HG03139 (cell line): Measurements from ENCODE around the gene AATF.
A peak's percentile ranks its signal among the peaks of the same experiment; 100 is the strongest.

Source experiments
- ATAC-seq: cut with Tn5 transposase; IDR thresholded peaks from one replicate; pipeline ENCODE4 v1.9.1; 2021; ENCODE audit not compliant: unreplicated experiment

Gene AATF, protein sequence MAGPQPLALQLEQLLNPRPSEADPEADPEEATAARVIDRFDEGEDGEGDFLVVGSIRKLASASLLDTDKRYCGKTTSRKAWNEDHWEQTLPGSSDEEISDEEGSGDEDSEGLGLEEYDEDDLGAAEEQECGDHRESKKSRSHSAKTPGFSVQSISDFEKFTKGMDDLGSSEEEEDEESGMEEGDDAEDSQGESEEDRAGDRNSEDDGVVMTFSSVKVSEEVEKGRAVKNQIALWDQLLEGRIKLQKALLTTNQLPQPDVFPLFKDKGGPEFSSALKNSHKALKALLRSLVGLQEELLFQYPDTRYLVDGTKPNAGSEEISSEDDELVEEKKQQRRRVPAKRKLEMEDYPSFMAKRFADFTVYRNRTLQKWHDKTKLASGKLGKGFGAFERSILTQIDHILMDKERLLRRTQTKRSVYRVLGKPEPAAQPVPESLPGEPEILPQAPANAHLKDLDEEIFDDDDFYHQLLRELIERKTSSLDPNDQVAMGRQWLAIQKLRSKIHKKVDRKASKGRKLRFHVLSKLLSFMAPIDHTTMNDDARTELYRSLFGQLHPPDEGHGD

DNA sequence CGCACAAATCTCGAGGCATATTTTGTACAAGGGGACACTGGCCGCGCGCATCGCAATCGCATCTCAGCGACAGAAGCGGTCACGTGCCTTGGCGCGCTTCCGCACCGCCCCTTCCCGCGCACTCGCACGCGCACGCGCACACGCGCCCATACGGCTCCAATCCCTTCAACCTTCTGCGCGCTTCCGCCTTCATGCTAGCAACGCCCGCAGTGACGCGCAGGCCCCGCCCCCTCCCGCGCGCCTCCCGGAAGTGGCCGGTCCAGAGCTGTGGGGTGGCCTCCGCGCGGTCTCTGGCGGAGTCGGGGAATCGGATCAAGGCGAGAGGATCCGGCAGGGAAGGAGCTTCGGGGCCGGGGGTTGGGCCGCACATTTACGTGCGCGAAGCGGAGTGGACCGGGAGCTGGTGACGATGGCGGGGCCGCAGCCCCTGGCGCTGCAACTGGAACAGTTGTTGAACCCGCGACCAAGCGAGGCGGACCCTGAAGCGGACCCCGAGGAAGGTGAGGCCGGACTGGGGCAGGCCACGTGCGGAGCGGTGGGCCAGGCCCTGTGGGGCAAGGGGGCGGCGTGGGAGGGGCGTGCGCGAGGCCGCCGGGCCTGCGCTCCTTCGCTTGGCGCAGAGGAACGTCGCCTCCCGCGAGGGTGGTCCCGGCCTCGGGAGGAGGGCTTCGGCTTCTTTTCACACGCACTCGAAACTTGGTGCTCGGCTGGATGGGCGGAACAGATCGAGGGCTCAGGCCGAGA lies at the start of gene AATF:
Gene AATF (plus strand): TSS at position 238 of the 744 bp plus-strand sequence. CDS start 172 bp downstream, at position 410.
- ATAC-seq, result peak; percentile 90

DNA sequence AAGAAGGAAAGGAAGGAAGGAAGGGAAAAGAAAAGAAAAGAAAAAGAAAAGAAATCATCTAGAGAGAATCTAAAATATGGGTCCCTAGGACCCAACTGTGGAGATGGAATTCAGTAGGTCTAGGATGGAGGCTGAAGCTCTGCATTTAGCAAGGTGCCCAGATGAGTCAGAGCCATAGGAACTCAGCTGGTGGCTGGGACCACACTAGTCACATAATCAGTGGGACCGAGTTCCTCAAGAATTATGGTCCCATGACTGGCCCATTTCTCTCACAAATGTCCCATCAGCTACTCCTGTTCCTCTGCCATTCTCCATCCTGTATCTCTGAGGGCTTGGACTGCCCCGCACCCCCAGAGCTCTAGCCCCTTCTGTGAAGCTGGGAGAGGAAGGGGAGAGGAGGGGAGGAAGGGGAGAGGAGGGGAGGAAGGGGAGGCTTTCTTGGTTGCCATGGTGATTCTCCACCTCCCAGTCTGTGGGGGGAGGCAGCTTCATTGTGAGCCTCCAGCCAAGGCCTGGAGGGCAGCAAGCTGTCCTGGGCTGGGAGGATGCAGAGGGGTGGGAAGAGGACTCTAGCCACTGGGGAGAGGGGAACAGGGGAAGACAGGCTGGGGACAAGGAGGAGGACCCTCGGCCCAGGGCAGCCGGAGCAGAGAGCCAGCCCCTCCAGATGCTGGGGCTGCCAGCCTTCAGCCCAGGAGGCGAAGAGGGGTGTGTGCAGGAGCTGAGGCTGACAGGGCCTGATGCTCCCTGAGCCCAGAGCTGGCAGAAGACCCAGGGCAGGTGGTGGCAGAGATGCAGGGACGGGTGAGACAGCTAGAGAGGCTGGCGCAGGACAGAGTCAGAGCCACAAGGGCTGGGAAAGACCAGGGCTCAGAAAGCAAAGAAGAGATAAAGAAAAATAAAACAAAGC lies 49.2 kb upstream of the AATF start:
- ATAC-seq, result no peak

DNA sequence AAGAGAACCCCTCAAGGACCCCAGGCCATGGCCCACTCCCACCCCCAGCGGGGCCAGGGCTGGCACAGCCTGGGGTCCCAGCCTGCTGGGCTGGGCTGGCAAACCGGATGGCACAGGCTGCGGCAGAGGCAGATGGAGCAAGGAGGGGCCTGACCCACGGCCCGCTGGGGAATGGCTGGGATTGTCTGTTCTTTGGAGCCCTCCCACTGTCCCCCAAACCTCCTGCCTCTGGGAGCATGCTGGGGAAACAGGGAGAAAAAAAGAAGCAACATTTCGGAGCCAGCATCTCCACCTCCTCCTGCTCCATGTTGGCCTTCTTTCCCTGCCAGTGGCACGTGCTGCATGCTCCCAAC lies 48.6 kb upstream of the AATF start:
- no peak for ATAC-seq

DNA sequence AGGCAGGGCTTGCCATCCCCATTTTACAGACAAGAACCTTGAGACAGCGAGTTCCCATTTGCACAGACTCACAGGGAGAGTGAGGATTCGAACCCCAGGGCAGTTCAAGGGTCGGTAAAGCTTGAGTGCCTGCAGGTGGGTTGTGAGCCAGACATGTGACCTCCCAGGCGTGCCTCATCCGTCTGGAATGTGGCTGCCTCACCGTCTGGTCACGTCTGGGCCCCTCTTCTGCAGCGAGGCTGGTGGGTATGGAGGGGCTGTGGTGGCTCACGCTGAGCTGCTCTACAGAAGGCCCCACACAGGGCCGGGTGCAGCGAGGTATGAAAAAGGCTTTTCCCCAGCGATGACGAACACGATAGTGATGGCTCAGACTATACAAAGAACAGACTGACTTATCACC lies 47.2 kb upstream of the AATF start:
- ATAC-seq, result no peak

DNA sequence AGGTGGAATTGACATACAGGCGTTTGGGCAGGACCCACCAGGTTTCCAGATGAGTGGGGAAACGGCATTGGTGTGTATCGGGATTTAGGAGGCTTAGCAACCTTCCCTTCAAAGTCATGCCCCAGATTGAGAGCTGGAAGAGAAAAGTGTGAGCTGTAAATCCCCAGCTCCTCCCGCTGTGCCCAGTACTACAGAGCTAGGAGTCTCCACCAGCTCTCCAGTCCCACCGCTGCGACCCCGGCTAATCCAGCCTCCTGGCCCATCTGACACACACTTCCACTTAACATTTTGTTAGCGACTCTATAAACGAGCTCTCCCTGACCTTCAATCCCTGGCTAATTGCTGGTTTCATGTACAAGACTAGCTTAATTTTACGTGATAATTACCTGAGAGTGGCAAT lies 41.3 kb upstream of the AATF start:
- no peak for ATAC-seq

DNA sequence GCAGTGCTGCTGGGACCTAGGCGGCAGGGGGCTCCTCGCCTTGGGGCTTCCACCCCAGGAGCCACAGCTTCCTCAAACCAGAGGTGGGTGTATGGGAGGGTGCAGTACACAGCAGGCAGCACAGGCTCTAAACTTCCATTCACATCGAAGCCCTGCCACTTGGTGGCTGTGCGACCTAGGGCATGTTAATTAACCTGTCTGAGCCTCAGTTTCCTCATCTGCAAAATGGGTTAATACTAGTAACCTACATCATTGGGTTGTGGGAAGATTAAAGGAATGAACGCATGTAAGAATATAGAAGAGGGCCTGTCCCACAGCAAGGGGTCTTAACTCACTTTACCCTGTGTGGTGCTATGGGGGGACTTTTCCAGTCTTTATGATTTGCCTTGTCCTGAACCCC lies 38.2 kb upstream of the AATF start:
- ATAC-seq, result no peak

DNA sequence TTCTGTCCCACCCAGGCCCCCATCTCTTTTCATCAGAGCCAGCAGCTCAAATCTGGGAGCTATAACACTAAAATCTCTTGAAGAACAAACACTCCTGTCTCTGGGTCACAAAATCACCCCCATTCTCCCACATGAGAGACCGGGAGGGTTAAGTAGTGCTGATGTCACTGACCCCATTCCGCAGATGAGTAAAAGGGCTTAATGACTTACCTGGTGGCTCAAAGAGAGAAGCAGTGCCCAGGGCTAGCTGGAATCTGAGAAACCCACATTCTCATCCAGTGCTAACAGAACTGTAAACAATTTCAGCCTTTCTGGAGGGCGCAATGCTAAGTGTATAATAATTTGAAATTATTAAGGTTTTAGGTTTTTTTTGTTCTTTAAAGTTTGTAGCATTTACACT lies 37.8 kb upstream of the AATF start:
- no peak for ATAC-seq

DNA sequence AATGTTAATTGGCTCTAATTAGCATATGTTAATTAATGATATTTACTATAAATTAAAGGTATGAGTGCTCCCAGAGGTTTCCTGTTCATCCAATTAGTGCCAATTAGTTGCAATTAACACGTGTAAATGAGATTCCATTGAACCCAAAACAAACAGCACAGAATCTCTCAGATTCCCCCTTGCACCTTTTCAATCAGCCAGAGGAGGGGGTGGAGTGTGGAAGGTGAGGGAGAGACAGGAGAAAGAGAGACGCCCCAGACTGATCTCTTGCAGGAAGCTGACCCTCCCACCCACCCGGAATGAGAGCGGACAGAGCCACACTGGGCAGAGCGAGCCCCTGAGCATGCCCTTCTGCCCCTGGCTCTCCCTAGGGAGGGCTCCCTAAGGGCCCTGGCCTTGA lies 35.6 kb upstream of the AATF start:
- no peak for ATAC-seq

DNA sequence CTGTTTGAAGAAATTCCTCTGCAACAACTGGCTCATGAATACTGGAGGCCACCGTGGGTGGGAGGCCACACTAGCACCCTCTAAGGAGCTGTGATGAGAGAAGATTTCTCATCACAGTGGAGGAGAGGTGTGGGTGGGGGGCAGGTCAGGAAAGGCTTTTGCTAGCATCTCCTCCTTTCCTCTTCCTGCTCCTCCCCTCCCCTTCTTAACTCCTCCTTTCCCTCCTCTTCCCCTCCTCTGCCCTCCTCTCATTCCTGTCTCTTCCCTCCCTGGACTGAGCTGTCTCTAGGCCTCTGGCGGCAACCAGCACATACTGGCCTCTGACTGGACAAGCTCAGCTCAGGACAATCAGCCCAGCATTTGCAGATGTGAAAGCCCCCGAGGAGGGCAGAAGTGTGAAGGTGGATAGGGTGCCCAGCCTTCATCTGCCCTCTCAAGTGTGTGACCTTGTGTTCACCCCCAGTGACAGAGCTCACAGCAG lies 30.5 kb upstream of the AATF start:
- ATAC-seq, result no peak

DNA sequence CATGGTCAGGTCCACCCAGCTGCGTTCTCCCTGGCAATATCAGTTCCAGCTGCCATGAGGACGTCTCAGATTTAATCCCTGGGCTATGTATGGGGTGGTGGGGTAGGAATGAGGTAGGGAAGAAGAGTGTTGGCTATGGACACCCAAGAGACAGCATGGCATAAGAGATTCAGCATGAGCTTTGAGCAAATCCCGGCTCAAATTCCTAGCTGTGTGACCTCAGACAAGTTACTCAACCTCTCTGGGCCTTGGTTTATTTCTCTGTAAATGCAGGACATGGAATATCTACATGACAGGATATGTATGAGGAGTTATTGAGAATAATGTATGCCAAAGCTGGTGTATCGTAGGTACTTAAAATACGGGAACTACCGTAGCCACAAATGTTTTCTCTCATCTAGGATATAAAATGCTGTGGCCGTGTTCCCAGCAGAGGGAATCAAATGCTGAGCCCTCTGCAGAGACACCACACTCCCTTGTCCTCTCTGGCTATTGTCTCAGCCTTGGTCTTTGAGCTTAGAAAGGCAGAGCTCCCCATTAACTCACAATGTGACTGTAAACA lies 29.3 kb upstream of the AATF start:
- no peak for ATAC-seq

DNA sequence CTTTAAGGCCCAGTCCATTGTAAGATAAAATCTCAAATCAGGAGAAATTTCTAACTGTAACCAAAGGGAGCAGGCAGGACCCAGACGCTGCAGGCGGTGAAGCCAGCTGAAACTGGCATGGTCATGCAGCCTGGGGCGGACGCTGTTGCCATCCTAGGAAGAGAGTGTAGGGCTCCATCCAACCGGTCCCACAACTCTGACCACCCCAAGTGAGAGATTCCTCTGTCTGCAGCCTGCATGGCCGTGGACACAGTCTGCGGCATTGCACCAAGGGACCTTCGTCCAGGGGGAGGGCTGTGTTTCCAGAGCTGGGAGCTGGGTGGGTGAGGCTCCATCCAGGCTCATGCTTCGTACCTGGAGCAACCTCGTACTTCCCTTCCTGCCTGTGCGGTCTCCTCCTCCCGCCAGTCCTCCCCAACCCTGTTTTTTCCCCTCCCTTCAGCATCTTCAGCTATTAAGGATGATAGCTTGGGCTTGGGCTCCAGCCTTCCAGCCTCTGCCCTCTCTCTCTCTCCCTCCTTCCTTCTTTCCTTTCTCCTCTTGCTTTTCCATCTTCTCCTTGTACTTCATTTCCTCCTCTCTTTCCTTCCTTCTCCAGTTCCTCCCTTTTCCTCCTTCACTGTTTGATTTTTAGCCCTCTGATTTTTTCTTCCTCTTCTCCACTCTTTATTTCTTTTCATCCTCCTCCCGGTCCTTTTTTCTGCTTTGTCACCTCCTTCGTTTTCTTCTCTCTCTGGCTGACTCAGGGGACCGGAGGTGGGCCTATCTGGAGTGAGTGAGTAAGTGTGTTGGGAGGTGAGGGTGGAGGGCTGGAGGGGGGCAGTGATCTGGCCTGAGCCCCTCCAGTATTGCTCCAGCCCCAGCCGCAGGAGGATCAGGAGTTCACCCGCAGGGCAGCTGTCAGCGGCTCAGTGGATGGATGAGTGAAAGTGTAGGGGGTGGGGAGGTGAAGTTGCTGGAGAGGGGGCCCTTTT lies 28.4 kb upstream of the AATF start:
- no peak for ATAC-seq

DNA sequence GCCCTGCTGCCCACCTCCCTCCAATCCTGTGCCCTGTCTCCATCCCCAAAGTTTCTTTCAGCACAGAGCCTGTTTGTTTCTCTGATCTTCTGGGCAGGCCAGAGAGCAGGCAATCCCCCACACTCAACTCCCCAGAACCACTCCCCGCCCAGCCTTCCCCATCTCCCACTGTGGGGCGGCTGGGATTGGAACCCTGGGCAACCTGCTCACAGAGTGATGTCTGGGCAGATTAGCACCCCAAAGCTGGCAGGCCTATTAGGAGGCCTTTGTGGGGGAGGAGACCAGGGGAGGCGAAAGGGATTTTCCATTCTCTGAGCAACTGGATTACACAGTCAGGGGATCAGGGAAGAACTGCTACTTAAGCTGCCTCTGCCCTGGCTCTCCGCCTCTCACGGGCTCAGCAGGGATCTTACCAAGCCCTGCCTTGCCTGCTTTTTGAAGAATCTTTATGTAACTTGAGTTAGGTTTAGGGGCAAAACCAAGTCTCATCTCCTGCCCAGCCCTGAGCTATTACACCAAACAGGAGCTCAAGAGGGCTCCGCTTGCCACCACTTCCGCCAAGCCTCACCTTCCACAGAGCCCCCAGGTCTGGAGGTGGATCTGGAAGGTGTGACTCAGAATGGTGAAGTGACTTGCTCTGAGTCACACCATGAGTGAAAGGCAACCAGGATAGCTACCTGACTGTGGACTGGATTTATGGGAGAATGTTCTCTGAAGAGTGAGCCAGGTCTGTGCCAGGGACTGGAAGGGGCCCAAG lies 27.5 kb upstream of the AATF start:
- ATAC-seq, result no peak

DNA sequence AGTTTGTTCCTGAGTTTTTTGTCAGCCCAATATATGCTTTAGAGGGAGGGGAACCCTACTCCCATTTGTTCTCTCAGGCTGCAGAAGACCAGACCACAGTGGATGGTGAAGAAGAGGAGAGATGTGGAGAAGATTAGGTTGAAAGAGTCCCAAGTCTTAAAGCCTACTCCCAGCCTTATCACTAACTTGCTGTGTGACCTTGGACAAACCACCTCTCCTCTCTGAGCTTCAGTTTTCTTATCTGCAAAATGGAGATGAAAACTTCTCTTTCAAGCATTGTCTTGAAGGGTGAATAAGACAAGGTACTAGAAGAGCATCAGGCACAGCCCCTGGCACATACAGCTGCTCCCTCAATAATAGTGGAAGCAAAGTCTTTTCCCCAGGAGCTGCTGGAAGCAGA lies 26.6 kb upstream of the AATF start:
- no peak for ATAC-seq

DNA sequence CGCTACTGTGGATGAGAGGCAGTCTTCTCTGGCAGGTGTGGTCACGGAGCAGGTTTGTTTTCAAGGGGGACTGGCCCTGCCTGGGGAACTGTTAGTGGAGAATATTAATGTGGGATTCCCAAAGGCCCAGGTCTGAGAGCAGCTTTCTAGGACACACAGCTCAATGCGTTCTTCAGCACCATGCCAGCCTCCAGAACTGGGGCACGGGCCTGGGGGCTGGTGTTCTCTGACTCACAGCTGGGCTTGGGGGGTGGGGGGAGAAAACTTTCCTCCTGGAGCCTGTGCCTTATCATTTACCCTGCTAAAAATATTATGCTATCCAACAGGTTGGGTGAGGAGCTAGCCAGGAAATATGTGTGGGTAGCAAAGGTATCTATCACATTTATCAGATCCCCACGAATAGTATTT lies 24.9 kb upstream of the AATF start:
- no peak for ATAC-seq

DNA sequence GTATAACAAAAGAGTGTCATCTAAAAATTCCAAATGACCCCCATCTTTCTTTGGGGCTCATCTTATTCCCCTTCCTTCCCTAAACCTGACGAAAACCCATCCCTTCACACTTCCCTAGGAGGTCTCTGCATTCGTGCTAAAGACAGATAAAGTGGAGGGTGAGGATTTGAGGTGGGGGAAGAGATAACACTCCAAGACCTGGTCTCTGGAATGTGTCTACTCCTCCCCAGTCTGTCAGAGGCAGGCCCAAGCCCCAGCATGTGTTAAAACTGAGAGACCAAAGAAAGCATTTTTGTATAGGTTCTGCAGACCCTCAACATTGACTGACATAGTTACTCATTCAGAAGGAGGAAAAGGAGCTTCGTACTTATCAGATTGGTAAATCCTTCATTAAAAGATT lies 22.5 kb upstream of the AATF start:
- ATAC-seq, result no peak

DNA sequence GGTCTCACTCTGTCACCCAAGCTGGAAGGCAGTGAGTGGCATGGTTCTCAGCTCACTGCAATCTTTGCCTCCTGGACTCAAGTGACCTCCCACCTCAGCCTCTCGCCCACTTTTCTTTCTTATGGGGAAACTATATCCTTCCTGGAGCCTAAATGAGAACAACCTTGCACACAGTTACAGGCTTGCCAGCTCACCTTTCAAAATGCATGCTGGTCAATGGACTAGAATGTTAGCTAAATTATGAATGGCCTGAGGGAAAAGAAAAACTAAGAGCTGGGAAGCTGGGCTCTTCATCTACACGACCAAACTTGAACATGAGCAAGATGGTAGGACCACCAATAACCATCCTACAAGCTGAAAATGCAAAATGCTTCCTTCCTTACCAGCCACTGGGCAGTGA lies 22.1 kb upstream of the AATF start:
- ATAC-seq, result no peak

DNA sequence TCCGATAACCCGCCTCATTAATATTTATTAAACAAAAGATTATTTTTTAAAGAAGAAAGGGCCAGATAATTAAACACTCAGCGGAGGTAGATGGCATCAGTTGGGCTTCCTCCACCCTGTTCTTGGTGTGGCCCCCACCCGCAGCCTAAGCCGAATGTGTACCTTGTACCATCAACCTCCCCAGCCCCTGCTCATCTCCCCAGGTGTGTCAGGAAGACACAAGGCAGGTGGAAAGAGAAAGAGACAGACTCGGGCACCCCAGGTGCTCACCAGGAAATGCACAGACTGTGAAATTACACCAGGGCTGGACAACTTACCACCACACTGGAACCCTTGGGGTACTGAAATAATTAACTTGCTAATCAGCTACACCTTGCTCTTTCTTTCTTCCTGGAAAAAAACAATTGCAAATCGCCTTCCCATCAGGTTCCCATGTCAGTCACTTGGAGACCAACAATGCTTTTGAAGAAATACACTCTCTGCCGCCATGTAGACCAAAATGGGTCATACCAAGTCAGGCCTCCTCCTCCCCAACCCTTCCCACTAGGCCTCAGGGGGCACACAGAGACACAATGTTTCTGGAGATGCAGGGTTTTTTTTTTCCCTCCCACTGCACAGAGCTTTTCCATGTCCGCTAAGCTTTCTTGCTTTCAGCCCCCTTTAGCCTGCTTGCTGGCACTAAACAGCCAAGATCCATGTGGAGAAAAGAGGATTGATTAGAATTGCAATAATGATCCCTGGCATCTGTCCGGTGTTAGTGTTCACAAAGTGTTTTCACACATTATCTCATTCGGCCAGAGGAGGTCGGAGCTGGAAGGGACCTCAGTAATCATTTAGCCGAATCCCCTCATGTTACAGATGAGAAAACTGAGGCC lies 20.0 kb upstream of the AATF start:
- no peak for ATAC-seq
